Mesenchymal stem cell (in vitro differentiated cells and primary cell): Measurements from ENCODE around the gene MYO18B. TPM values are rescaled to one million over a fixed set of nuclear protein-coding genes. Genes with fewer than 3 reads are reported as not detected.

Experiments
- DNase-seq: peaks from one replicate; pipeline ENCODE4 v3.0.0-alpha.2; 2013
- H2AFZ ChIP-seq: one replicate; pipeline ENCODE4 v1.6.1; 2013; ENCODE audit warnings: low read depth, mild to moderate bottlenecking, control low read depth, inconsistent platforms, low read length, moderate library complexity
- H2AK5ac ChIP-seq: 2 replicates; pipeline ENCODE4 v1.6.1; 2013; ENCODE audit warnings: low read length, moderate library complexity, mild to moderate bottlenecking, inconsistent platforms; ENCODE audit not compliant: severe bottlenecking
- H2BK120ac ChIP-seq: one replicate; pipeline ENCODE4 v1.6.1; 2013; ENCODE audit warnings: low read depth, mild to moderate bottlenecking, inconsistent platforms, low read length, moderate library complexity
- H2BK12ac ChIP-seq, 2 experiments: one replicate each; pipeline ENCODE4 v1.6.1; 2013; ENCODE audit warnings: inconsistent platforms in 2 of 2, low read length in 2 of 2, mild to moderate bottlenecking in 2 of 2, moderate library complexity in 2 of 2, control low read depth in 1 of 2
- H2BK15ac ChIP-seq: one replicate; pipeline ENCODE4 v1.6.1; 2013; ENCODE audit warnings: mild to moderate bottlenecking, low read depth, inconsistent platforms; ENCODE audit not compliant: poor library complexity, severe bottlenecking
- H2BK5ac ChIP-seq: 2 replicates; pipeline ENCODE4 v1.6.1; 2013; ENCODE audit warnings: low read depth, mild to moderate bottlenecking, low read length, control low read depth, inconsistent platforms; ENCODE audit not compliant: poor library complexity, severe bottlenecking
- H3K14ac ChIP-seq, 2 experiments: one replicate each; pipeline ENCODE4 v1.6.1; 2013; ENCODE audit warnings: inconsistent platforms in 2 of 2, low read length in 2 of 2, control low read depth in 1 of 2, mild to moderate bottlenecking in 1 of 2, moderate library complexity in 1 of 2
- H3K18ac ChIP-seq, 2 experiments: one replicate each; pipeline ENCODE4 v1.6.1; 2013; ENCODE audit warnings: inconsistent platforms in 2 of 2, low read length in 2 of 2, control low read depth in 1 of 2, low read depth in 1 of 2, mild to moderate bottlenecking in 1 of 2
- H3K23ac ChIP-seq, 2 experiments: one replicate each; pipeline ENCODE4 v1.6.1; 2013; ENCODE audit warnings: inconsistent platforms in 2 of 2, low read length in 2 of 2, mild to moderate bottlenecking in 2 of 2, moderate library complexity in 2 of 2, control low read depth in 1 of 2
- H3K27ac ChIP-seq: 2 replicates; pipeline ENCODE4 v1.5.1; 2013; ENCODE audit warnings: mild to moderate bottlenecking, moderate library complexity, low read length, control low read depth, inconsistent platforms; ENCODE audit not compliant: poor library complexity, severe bottlenecking
- H3K27me3 ChIP-seq, 2 experiments: 2 replicates each; pipeline versions ENCODE4 v1.6.1 to v1.7.0; 2013; ENCODE audit warnings: low read length in 2 of 2, mild to moderate bottlenecking in 2 of 2, moderate library complexity in 2 of 2, control low read depth in 1 of 2, inconsistent platforms in 1 of 2; ENCODE audit not compliant: control insufficient read depth in 1 of 2, insufficient read depth in 1 of 2
- H3K36me3 ChIP-seq, 2 experiments: 2 replicates each; pipeline versions ENCODE4 v1.6.1 to v1.7.0; 2013; ENCODE audit warnings: low read length in 2 of 2, control low read depth in 1 of 2, inconsistent platforms in 1 of 2, low read depth in 1 of 2, mild to moderate bottlenecking in 1 of 2; ENCODE audit not compliant: insufficient read depth in 2 of 2, control insufficient read depth in 1 of 2
- H3K4ac ChIP-seq, 2 experiments: one replicate each; pipeline ENCODE4 v1.6.1; 2013; ENCODE audit warnings: inconsistent platforms in 2 of 2, low read length in 2 of 2, mild to moderate bottlenecking in 2 of 2, moderate library complexity in 2 of 2, control low read depth in 1 of 2, low read depth in 1 of 2
- H3K4me1 ChIP-seq: 2 replicates; pipeline ENCODE4 v1.6.1; 2013; ENCODE audit warnings: low read depth, low read length, control low read depth; ENCODE audit not compliant: control insufficient read depth, insufficient read depth
- H3K4me2 ChIP-seq: 2 replicates; pipeline ENCODE4 v1.6.1; 2013; ENCODE audit warnings: low read length, mild to moderate bottlenecking, inconsistent platforms; ENCODE audit not compliant: poor library complexity, severe bottlenecking
- H3K4me3 ChIP-seq, 2 experiments: 2 replicates each; pipeline versions ENCODE4 v1.5.1 to v1.7.0; 2013; ENCODE audit warnings: low read length in 2 of 2, mild to moderate bottlenecking in 2 of 2, control low read depth in 1 of 2, low read depth in 1 of 2; ENCODE audit not compliant: insufficient read depth in 1 of 2
- H3K79me1 ChIP-seq: replicated peaks from 2 replicates; pipeline ENCODE4 v1.6.1; 2013; ENCODE audit warnings: mild to moderate bottlenecking, control low read depth, low read length, inconsistent platforms; ENCODE audit not compliant: poor library complexity, severe bottlenecking
- H3K9ac ChIP-seq: 2 replicates; pipeline ENCODE4 v1.7.0; 2013; ENCODE audit warnings: mild to moderate bottlenecking, low read length, moderate library complexity
- H3K9me3 ChIP-seq: 2 replicates; pipeline ENCODE4 v1.7.0; 2013; ENCODE audit warnings: mild to moderate bottlenecking, low read length; ENCODE audit not compliant: control insufficient read depth
- H4K8ac ChIP-seq: one replicate; pipeline ENCODE4 v1.6.1; 2013; ENCODE audit warnings: inconsistent platforms, mild to moderate bottlenecking, low read length, moderate library complexity
- H4K91ac ChIP-seq: one replicate; pipeline ENCODE4 v1.6.1; 2013; ENCODE audit warnings: mild to moderate bottlenecking, low read length, inconsistent platforms
- WGBS: methylation state at CpG from one replicate; pipeline ENCODE4 v1.1.7; 2013; ENCODE audit warnings: mixed read lengths; 5-methylcytosine and 5-hydroxymethylcytosine counted together
- polyA plus RNA-seq, 2 experiments: library from polyadenylated mRNA; stranded (reverse); fragments of 200-250 nt; gene quantifications; one replicate each; pipeline ENCODE4 v1.2.3, GENCODE V29; 2013

The MYO18B gene, protein sequence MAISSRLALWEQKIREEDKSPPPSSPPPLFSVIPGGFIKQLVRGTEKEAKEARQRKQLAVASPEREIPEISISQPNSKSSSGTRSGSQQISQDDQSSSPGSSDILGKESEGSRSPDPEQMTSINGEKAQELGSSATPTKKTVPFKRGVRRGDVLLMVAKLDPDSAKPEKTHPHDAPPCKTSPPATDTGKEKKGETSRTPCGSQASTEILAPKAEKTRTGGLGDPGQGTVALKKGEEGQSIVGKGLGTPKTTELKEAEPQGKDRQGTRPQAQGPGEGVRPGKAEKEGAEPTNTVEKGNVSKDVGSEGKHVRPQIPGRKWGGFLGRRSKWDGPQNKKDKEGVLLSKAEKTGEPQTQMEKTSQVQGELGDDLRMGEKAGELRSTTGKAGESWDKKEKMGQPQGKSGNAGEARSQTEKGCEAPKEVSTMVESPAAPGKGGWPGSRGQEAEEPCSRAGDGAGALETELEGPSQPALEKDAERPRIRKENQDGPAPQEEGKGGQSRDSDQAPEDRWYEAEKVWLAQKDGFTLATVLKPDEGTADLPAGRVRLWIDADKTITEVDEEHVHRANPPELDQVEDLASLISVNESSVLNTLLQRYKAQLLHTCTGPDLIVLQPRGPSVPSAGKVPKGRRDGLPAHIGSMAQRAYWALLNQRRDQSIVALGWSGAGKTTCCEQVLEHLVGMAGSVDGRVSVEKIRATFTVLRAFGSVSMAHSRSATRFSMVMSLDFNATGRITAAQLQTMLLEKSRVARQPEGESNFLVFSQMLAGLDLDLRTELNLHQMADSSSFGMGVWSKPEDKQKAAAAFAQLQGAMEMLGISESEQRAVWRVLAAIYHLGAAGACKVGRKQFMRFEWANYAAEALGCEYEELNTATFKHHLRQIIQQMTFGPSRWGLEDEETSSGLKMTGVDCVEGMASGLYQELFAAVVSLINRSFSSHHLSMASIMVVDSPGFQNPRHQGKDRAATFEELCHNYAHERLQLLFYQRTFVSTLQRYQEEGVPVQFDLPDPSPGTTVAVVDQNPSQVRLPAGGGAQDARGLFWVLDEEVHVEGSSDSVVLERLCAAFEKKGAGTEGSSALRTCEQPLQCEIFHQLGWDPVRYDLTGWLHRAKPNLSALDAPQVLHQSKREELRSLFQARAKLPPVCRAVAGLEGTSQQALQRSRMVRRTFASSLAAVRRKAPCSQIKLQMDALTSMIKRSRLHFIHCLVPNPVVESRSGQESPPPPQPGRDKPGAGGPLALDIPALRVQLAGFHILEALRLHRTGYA (N-terminal part only)
- 0.01 TPM for polyA plus RNA-seq (2013, experiment 1 of 2)
- polyA plus RNA-seq (2013, experiment 2 of 2): 0.01 TPM

DNA sequence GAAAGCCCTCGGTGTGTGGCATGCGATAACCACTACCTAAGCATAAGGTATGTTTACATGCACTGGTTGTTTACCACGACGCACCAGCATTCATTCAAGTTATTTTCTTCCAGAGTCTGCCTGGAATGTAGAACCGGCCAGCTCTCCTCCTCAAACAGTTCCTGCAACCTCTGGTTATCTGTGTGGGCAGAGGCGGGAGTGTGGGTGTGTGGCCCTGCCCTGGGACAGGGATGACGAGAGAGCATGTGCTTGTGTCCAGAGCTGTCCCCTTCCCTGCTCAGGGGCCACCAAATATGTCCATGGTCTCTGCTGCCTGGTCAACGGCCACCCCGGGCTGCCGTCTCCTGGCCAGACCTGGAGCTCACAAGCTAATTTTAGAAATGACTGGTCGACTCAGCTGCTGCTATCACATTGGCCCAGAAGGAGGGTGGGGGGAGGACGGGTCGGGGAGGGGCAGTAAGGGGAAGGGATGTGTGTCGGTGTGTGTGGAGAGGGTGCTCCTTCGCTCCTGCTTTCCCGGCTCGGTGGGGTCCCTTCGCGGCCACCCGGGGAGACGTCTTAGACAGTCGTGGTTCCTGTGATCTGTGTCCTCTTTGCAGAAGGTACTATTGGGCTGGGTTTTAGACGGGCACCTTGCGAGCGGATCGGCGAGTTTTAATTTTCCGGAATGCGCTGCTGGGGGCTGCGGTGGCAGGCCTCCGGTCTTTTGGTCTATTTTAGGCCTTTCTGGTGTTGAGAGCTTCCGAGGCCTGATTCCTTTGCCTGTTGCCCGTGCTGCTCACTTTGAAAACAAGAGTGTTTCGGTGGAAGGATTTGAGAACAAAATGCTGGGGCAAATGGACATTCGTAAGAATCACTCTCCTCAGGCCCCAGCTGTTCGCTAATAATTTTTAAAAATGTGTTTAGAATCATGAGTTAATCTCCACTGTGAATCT, at the start of gene MYO18B:
Gene MYO18B, plus strand, starts transcription at position 497 of the 935 bp plus-strand sequence. CDS start 18,905 bp downstream, outside the sequence.
- WGBS: 89% methylated on average over 36 of the region's 36 CpGs

GRCh38 chr22:25692397-25693267, 49.4 kb upstream of the MYO18B start:
- Histone ChIP-seq H2BK15ac (no peak overlapping the region), H2AFZ (no peak overlapping the region), H2AK5ac (no peak overlapping the region), H3K23ac (no peak overlapping the region), H3K36me3 (peaks cover 0 to 8% of the 10 kb centered on the region in 2 experiments), H2BK120ac (no peak overlapping the region), H2BK5ac (no peak overlapping the region), H3K9ac (no peak overlapping the region), H3K4me3 (no peak overlapping the region), H3K9me3 (no peaks in the 10 kb centered on the region), H3K18ac (no peak overlapping the region), H2BK12ac (no peak overlapping the region), H3K27me3 (peaks cover 0 to 9% of the 10 kb centered on the region in 2 experiments), H3K4me1 (no peaks in the 10 kb centered on the region), H4K8ac (no peak overlapping the region), H3K27ac (no peak overlapping the region), H3K79me1 (no peaks in the 10 kb centered on the region), H4K91ac (no peak overlapping the region), H3K14ac (no peak overlapping the region), H3K4ac (no peak overlapping the region), H3K4me2 (no peak overlapping the region)
- no peak for DNase-seq
- 91% methylated on average over 15 of the region's 15 CpGs for WGBS

More for the DNA sequence above, at the start of gene MYO18B:
- Histone ChIP-seq H2AFZ (no peak within 1 kb of the TSS), H3K79me1 (no peaks in the 10 kb centered on the region), H3K9ac (no peak within 1 kb of the TSS), H3K27ac (no peak within 1 kb of the TSS), H3K4me3 (no peak within 1 kb of the TSS), H3K18ac (no peak within 1 kb of the TSS), H2BK15ac (no peak within 1 kb of the TSS), H2BK12ac (no peak within 1 kb of the TSS), H3K14ac (no peak within 1 kb of the TSS), H2BK5ac (no peak within 1 kb of the TSS), H2AK5ac (no peak within 1 kb of the TSS), H3K27me3 (peaks cover 4 to 13% of the 10 kb centered on the region in 2 experiments), H4K91ac (no peak within 1 kb of the TSS), H3K23ac (no peak within 1 kb of the TSS), H3K4ac (no peak within 1 kb of the TSS), H3K4me1 (no peaks in the 10 kb centered on the region), H2BK120ac (no peak within 1 kb of the TSS), H3K36me3 (no peaks in the 10 kb centered on the region), H3K4me2 (no peak within 1 kb of the TSS), H3K9me3 (no peaks in the 10 kb centered on the region), H4K8ac (no peak within 1 kb of the TSS)
- DNase-seq: no peak

GRCh38 chr22:25693268-25693565, 48.8 kb upstream of the MYO18B start:
- no peak overlapping the region for H4K91ac ChIP-seq
- no peak overlapping the region for H2BK12ac ChIP-seq
- 96% methylated on average over 4 of the region's 4 CpGs for WGBS
- DNase-seq: no peak
- H3K4me1 ChIP-seq: no peaks in the 10 kb centered on the region
- H3K27ac ChIP-seq: no peak overlapping the region
- no peak overlapping the region for H3K4ac ChIP-seq
- H3K36me3 ChIP-seq: peaks cover 0 to 8% of the 10 kb centered on the region in 2 experiments
- H3K27me3 ChIP-seq: peaks cover 0 to 13% of the 10 kb centered on the region in 2 experiments
- H2AK5ac ChIP-seq: no peak overlapping the region
- no peak overlapping the region for H2AFZ ChIP-seq
- no peaks in the 10 kb centered on the region for H3K9me3 ChIP-seq
- no peak overlapping the region for H3K23ac ChIP-seq
- H2BK120ac ChIP-seq: no peak overlapping the region
- no peak overlapping the region for H4K8ac ChIP-seq
- H2BK5ac ChIP-seq: no peak overlapping the region
- H3K4me2 ChIP-seq: no peak overlapping the region
- no peak overlapping the region for H3K14ac ChIP-seq
- H3K4me3 ChIP-seq: no peak overlapping the region
- no peak overlapping the region for H3K18ac ChIP-seq
- no peaks in the 10 kb centered on the region for H3K79me1 ChIP-seq
- H3K9ac ChIP-seq: no peak overlapping the region
- no peak overlapping the region for H2BK15ac ChIP-seq
